ENCODE measurements around the gene SLX4IP. TPM values are rescaled to one million over a fixed set of nuclear protein-coding genes. Genes with fewer than 3 reads are reported as not detected.
"Not testable (repeated sequence)": the region's sequence is repeated elsewhere in the genome, so short reads cannot be mapped to it uniquely, and the experiment has no call there.

Gene SLX4IP
- total and polyA plus RNA-seq, 4 donors = 1.2 to 9.5 (median 4.3) TPM

- H3K4me1 ChIP-seq (ENCODE audit: control insufficient read depth in 5 of 5, insufficient read depth in 5 of 5, low read length in 5 of 5) = peaks cover 0 to 10% (median 0%) of the 10 kb centered on the region in 5 donors
Measured at GRCh38 chr20:10415013-10415650, 20.0 kb upstream of the SLX4IP start.

GRCh38 chr20:10417218-10417617 is 17.9 kb upstream of the SLX4IP start:
- H3K27me3 ChIP-seq (ENCODE audit: control insufficient read depth in 3 of 3, insufficient read depth in 3 of 3, low read length in 2 of 3); H3K9me3 ChIP-seq (ENCODE audit: control insufficient read depth in 4 of 4, insufficient read depth in 3 of 4, low read length in 3 of 4); H3K4me3 ChIP-seq; DNase-seq; ATAC-seq (ENCODE audit: insufficient read depth, low FRiP score); H3K27ac ChIP-seq (ENCODE audit: low read depth in 1 of 2, low read length in 1 of 2); H3K36me3 ChIP-seq (ENCODE audit: control insufficient read depth in 4 of 4, insufficient read depth in 4 of 4, low read length in 4 of 4); H3K9ac ChIP-seq (ENCODE audit: insufficient read depth in 1 of 2, low read length in 2 of 2): not testable (repeated sequence)
- 97 to 100% methylated on average over 2 of the region's 2 CpGs for WGBS, 2 donors
- H3K4me1 ChIP-seq (ENCODE audit: control insufficient read depth in 5 of 5, insufficient read depth in 5 of 5, low read length in 5 of 5) = peaks cover 0 to 12% (median 0%) of the 10 kb centered on the region in 5 donors

More at GRCh38 chr20:10415013-10415650, 20.0 kb upstream of the SLX4IP start:
- no peak for DNase-seq
- H3K4me3 ChIP-seq = no peak overlapping the region
- no peaks in the 10 kb centered on the region for H3K9me3 ChIP-seq (ENCODE audit: control insufficient read depth in 4 of 4, insufficient read depth in 3 of 4, low read length in 3 of 4)
- no peaks in the 10 kb centered on the region for H3K27me3 ChIP-seq (ENCODE audit: control insufficient read depth in 3 of 3, insufficient read depth in 3 of 3, low read length in 2 of 3)
- 57 to 63% methylated on average over 3 of the region's 3 CpGs for WGBS, 2 donors
- peaks cover 0 to 7% (median 3%) of the 10 kb centered on the region in 4 donors for H3K36me3 ChIP-seq (ENCODE audit: control insufficient read depth in 4 of 4, insufficient read depth in 4 of 4, low read length in 4 of 4)
- no peak for ATAC-seq (ENCODE audit: insufficient read depth, low FRiP score)
- H3K27ac ChIP-seq (ENCODE audit: low read depth in 1 of 2, low read length in 1 of 2) = no peak overlapping the region
- H3K9ac ChIP-seq (ENCODE audit: insufficient read depth in 1 of 2, low read length in 2 of 2) = no peak overlapping the region
- no peak for TF ChIP-seq CTCF (IDR thresholded peaks at IDR 0.05; ENCODE audit: control extremely low read depth, extremely low read depth)

GRCh38 chr20:10419550-10420133 is 15.5 kb upstream of the SLX4IP start:
- no peak for TF ChIP-seq CTCF (IDR thresholded peaks at IDR 0.05; ENCODE audit: control extremely low read depth, extremely low read depth)
- WGBS, 2 donors = 89 to 94% methylated on average over 5 of the region's 5 CpGs
- Histone ChIP-seq H3K9ac (ENCODE audit: insufficient read depth in 1 of 2, low read length in 2 of 2) (no peak overlapping the region), H3K4me1 (ENCODE audit: control insufficient read depth in 5 of 5, insufficient read depth in 5 of 5, low read length in 5 of 5) (peaks cover 0 to 12% (median 0%) of the 10 kb centered on the region in 5 donors), H3K36me3 (ENCODE audit: control insufficient read depth in 4 of 4, insufficient read depth in 4 of 4, low read length in 4 of 4) (peaks cover 0 to 9% (median 3%) of the 10 kb centered on the region in 4 donors), H3K4me3 (no peak overlapping the region), H3K27me3 (ENCODE audit: control insufficient read depth in 3 of 3, insufficient read depth in 3 of 3, low read length in 2 of 3) (no peaks in the 10 kb centered on the region), H3K27ac (ENCODE audit: low read depth in 1 of 2, low read length in 1 of 2) (no peak overlapping the region), H3K9me3 (ENCODE audit: control insufficient read depth in 4 of 4, insufficient read depth in 3 of 4, low read length in 3 of 4) (no peaks in the 10 kb centered on the region)
- ATAC-seq (ENCODE audit: insufficient read depth, low FRiP score) (no peak), DNase-seq (no peak)

GRCh38 chr20:10423735-10424134 is 11.4 kb upstream of the SLX4IP start:
- no peaks in the 10 kb centered on the region for H3K9me3 ChIP-seq (ENCODE audit: control insufficient read depth in 4 of 4, insufficient read depth in 3 of 4, low read length in 3 of 4)
- no peaks in the 10 kb centered on the region for H3K27me3 ChIP-seq (ENCODE audit: control insufficient read depth in 3 of 3, insufficient read depth in 3 of 3, low read length in 2 of 3)
- H3K4me3 ChIP-seq = no peak overlapping the region
- peaks cover 0 to 4% (median 3%) of the 10 kb centered on the region in 5 donors for H3K4me1 ChIP-seq (ENCODE audit: control insufficient read depth in 5 of 5, insufficient read depth in 5 of 5, low read length in 5 of 5)
- 84 to 85% methylated on average over 2 of the region's 2 CpGs for WGBS, 2 donors
- H3K27ac ChIP-seq (ENCODE audit: low read depth in 1 of 2, low read length in 1 of 2) = no peak overlapping the region
- peaks cover 0 to 9% (median 4%) of the 10 kb centered on the region in 4 donors for H3K36me3 ChIP-seq (ENCODE audit: control insufficient read depth in 4 of 4, insufficient read depth in 4 of 4, low read length in 4 of 4)
- H3K9ac ChIP-seq (ENCODE audit: insufficient read depth in 1 of 2, low read length in 2 of 2) = no peak overlapping the region
- ATAC-seq (ENCODE audit: insufficient read depth, low FRiP score) (no peak), DNase-seq (no peak)
- TF ChIP-seq CTCF (IDR thresholded peaks at IDR 0.05; ENCODE audit: control extremely low read depth, extremely low read depth) = no peak
